HG02642 (cell line): ENCODE data around the gene BASP1.
A peak's percentile ranks its signal among the peaks of the same experiment; 100 is the strongest.
"Not testable (repeated sequence)": the region's sequence is repeated elsewhere in the genome, so short reads cannot be mapped to it uniquely, and the experiment has no call there.

Experiments used
- ATAC-seq: cut with Tn5 transposase; IDR thresholded peaks from one replicate; pipeline ENCODE4 v1.9.1; 2021; ENCODE audit warnings: mild to moderate bottlenecking; ENCODE audit not compliant: unreplicated experiment, poor library complexity

BASP1 gene

DNA sequence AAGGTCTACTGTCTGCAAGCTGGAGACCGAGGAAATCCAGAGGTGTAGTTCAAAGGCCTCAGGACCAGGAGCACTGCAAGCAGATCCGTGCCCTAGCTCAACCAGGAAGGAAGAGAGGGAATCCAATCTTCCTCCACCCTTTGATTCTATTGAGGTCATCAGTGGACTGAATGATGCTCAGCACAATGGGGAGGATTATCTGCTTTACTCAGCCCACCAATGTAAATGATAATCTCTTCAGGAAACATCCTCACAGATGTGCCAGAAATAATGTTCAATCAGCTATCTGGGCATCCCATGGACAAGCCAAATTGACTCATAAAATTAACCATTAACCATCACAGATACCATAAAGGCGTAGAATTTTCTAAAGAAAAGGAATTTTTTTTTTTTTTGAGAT is 92.0 kb downstream of the BASP1 start:
- no peak for ATAC-seq

DNA sequence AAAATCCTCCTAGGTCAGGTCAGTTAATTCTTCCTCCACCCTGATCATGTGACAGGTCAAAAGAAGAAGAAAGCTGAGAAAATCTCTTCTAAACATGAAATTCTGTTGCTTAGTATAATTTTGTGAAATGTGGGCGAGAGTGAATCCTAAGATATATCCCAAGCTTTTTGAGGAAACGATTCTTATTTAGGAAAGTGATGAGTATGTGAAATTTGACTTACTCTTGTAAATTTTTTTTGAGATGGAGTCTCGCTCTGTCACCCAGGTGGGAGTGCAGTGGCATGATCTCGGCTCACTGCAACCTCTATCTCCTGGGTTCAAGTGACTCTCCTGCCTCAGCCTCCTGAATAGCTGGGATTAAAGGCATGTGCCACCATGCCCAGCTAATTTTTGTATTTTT is 93.1 kb downstream of the BASP1 start:
- not testable (repeated sequence) for ATAC-seq

DNA sequence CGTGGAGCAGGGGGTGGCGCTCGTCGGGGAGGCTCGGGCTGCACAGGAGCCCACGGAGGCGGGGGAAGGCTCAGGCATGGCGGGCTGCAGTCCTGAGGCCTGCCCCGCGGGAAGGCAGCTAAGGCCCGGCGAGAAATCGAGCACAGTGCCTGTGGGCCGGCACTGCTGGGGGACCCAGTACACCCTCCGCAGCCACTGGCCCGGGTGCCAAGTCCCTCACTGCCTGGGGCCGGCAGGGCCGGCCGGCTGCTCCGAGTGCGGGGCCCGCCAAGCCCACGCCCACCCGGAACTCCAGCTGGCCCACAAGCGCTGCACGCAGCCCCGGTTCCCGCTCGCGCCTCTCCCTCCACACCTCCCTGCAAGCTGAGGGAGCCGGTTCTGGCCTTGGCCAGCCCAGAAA is 94.4 kb downstream of the BASP1 start:
- ATAC-seq: not testable (repeated sequence)

DNA sequence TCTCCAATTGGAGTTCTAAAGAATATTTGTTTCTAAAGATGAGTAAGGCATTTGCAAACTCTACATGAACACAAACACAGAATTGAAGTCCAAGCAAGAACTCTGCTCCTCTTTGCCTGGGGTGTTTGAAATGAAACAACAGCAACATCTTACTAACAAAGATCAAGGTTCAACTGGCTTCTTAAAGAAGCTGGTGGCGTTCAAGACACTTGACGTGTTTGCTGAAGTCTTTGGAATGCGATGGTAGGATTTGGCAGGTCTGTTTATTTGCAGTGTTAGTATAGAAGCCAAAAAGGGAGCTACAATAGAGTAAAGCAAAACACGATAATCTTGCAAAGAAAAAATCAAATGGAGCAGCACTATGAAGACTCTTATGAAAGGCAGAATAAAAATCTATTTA is 94.9 kb downstream of the BASP1 start:
- no peak for ATAC-seq

DNA sequence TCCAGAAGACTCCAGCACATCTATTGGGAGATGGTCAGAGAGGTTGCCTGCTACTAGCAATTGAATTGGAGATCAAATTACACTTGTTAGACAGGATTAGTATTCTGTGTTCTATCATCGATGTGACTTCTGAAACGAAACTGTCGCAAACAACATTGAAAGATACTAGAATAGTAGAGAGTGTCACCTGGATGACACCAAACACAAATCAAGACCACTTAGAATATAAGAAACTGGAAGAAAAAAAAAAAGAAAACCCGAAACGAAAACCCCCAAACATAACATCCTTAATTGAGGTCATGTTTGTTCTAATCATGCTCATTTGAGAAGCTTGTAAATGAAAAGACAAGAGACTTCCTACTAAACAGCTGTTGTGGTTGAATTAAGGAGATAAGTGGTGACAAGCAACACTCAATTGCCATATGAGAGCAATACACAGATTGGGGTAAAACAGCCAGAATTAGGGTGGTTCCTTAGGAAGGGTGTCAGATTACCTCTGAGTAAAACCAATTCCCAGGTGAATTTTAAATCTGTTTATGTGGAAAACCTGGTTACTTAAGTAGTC is 97.6 kb downstream of the BASP1 start:
- no peak for ATAC-seq

DNA sequence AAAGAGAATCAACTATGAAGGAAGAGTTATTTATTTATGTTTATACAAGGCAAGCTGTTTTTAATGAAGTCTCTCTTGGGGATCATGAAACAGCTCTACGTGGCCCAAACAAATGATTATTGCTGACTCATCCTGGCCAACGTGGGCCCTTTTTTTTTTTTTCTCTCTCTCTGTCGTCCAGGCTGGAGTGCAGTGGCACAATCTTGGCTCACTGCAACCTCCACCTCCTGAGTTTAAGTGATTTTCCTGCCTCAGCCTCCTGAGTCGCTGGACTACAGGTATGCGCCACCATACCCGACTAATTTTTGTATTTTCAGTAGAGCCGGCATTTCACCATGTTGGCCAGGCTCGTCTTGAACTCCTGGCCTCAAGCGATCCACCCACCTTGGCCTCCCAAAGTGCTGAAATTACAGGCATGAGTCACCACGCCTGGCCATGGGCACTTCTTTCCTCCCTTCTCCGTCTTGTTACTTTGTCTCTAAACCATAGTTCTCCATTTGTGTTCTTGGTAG is 98.3 kb downstream of the BASP1 start:
- ATAC-seq: no peak

DNA sequence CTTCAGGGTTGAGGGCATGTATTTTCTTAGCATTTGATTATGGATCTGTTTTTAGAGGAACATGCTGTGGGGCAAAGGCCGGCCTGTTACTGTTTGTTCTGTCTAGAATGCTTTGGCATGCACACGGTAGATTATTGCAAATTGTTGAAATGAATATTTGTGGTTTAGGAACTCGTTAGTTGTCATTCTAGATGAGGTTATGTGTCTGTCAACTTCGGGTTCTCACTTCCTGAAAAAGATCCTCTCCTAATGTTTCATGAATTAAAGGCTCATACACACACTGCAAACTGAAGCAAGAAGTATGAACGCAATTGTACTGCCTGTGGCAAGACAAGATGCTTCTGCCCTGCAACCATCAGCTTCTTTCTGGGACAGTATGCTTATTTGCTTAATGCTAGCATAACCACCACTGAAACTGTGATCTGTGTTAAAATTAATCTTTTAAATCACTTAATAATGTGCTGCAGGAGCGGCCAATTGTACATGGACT is 99.6 kb downstream of the BASP1 start:
- peak; percentile 77 for ATAC-seq

DNA sequence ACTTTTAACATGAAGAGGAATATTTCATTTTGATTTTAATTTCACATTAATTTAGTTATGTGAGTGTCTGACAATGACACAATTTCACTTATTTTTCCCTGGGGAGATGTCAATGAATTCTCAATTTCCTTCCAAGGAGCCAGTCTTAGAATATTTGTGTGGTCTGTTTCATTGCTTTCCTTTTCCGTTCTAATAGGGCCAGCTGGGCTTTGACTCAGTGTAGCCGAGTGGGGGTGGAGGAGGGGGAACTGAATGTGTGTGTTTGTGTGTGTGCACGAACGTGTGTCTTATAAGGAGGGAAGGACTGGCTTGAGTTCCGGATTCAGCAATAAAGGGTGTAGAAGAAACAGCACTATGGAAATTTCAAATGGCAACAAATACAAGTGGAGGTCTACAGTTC is 100.0 kb downstream of the BASP1 start:
- peak; percentile 37 for ATAC-seq

DNA sequence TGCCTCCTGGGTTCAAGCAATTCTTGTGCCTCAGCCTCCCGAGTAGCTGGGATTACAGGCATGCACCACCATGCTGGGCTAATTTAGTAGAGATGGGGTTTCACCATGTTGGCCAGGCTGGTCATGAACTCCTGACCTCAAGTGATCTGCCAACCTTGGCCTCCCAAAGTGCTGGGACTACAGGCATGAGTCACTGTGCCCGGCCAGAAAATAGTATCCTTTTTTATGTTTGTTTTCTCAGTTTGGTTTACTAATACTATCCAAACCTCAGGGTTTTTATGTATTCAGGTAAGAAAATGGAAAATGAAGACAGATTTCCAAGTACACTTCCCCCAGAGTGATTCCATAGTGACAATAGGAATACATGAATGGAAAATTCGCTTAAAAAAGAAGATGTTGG is 101.7 kb downstream of the BASP1 start:
- not testable (repeated sequence) for ATAC-seq

DNA sequence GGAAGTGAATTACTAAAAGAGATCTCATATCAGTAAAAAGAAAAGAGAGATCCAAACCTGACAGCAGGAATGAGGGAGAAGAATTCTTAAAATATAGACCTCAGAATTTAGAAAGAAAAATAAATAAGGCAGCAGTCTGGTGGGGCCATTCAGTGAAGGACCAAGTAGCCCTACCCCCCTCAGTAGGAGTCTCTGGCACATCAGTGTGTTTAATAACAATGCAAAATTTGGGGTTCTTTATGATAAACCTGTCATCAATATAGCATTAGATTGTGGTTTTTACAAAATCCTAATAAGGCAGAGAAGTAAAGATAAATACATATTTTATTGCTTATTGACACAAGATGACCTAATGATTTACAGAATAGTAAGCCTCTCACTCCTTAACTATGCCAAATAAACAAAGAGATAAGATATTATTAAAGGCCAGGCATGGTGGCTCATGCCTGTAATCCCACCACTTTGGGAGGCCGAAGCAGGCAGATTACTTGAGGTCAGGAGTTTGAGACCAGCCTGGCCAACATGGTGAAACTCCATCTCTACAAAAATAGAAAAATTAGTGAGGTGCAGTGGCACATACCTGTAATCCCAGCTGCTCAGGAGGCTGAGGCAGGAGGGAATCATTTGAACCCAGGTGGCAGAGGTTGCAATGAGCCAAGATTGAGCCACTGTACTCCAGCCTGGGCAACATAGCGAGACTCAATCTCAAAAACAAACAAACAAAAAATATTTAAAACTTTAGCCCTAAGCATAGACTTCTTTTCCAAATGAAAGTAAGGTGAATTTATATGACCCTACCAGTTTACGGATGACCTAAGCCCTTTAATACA is 108.6 kb downstream of the BASP1 start:
- no peak for ATAC-seq
